Osteoblast (primary cell): ENCODE data around the gene ELK4. TPM values are rescaled to one million over a fixed set of nuclear protein-coding genes. Genes with fewer than 3 reads are reported as not detected.
A peak's percentile ranks its signal among the peaks of the same experiment; 100 is the strongest.

Source experiments
- DNase-seq: peaks from one replicate; pipeline ENCODE4 v3.0.0; 2011; ENCODE audit warnings: low spot score, mixed read lengths; ENCODE audit not compliant: insufficient read length; ENCODE audit errors: missing footprints
- H2AFZ ChIP-seq: 2 replicates; pipeline ENCODE4 v1.6.0; 2011; ENCODE audit warnings: mild to moderate bottlenecking, low read length
- H3K27ac ChIP-seq: 2 replicates; pipeline ENCODE4 v1.5.1; 2011; ENCODE audit warnings: mild to moderate bottlenecking, low read depth, low read length, moderate library complexity
- H3K27me3 ChIP-seq: 2 replicates; pipeline ENCODE4 v1.6.0; 2012; ENCODE audit warnings: mild to moderate bottlenecking, control low read depth, inconsistent platforms, low read length, moderate library complexity; ENCODE audit not compliant: insufficient read depth
- H3K36me3 ChIP-seq: 2 replicates; pipeline ENCODE4 v1.5.1; 2011; ENCODE audit warnings: mild to moderate bottlenecking, low read length, control low read depth, moderate library complexity; ENCODE audit not compliant: insufficient read depth
- H3K4me1 ChIP-seq: 2 replicates; pipeline ENCODE4 v1.5.1; 2011; ENCODE audit warnings: mild to moderate bottlenecking, low read length, control low read depth, moderate library complexity; ENCODE audit not compliant: insufficient read depth
- H3K4me2 ChIP-seq: 2 replicates; pipeline ENCODE4 v1.6.0; 2011; ENCODE audit warnings: mild to moderate bottlenecking, low read length; ENCODE audit not compliant: insufficient read depth
- H3K4me3 ChIP-seq: fragments of 200-600 bp; sonication (generic); 3 replicates; pipeline ENCODE4 v1.5.1; 2012; ENCODE audit warnings: mild to moderate bottlenecking, low read length, inconsistent platforms; ENCODE audit not compliant: insufficient read depth
- H3K79me2 ChIP-seq: 2 replicates; pipeline ENCODE4 v1.6.0; 2012; ENCODE audit warnings: mild to moderate bottlenecking, low read length, control low read depth, inconsistent platforms; ENCODE audit not compliant: insufficient read depth
- H3K9me3 ChIP-seq: 2 replicates; pipeline ENCODE4 v1.5.1; 2011; ENCODE audit warnings: low read depth, low read length, control low read depth
- H4K20me1 ChIP-seq: 2 replicates; pipeline ENCODE4 v1.6.0; 2012; ENCODE audit warnings: mild to moderate bottlenecking, low read length, control low read depth; ENCODE audit not compliant: insufficient read depth
- CTCF ChIP-seq: IDR thresholded peaks from 2 replicates; pipeline ENCODE4 v1.5.1; 2011; ENCODE audit warnings: mild to moderate bottlenecking, low read depth, low read length, moderate library complexity; ENCODE audit errors: extremely low read depth
- total RNA-seq: library from RNA; depleted of rRNA; stranded (reverse); fragments of >200 nt; gene quantifications from 2 replicates; pipeline ENCODE4 v1.2.3, GENCODE V29; 2012

Gene ELK4
- total RNA-seq, 1 donor = 27.1 TPM

GRCh38 chr1:205568469-205569361 is 63.1 kb downstream of the ELK4 start:
- H3K79me2 ChIP-seq = no peaks in the 10 kb centered on the region
- peaks cover 75% of the 10 kb centered on the region for H3K27me3 ChIP-seq
- H3K4me3 ChIP-seq = no peak overlapping the region
- H2AFZ ChIP-seq = no peak overlapping the region
- no peaks in the 10 kb centered on the region for H3K4me1 ChIP-seq
- H3K4me2 ChIP-seq = no peak overlapping the region
- TF ChIP-seq CTCF = no peak
- DNase-seq = peak; percentile 88
- H4K20me1 ChIP-seq = no peaks in the 10 kb centered on the region
- no peaks in the 10 kb centered on the region for H3K36me3 ChIP-seq
- H3K27ac ChIP-seq = no peak overlapping the region
- H3K9me3 ChIP-seq = no peaks in the 10 kb centered on the region

GRCh38 chr1:205568135-205568468 is 63.7 kb downstream of the ELK4 start:
- Histone ChIP-seq H3K27me3 (peaks cover 77% of the 10 kb centered on the region), H3K4me3 (no peak overlapping the region), H4K20me1 (no peaks in the 10 kb centered on the region), H3K36me3 (no peaks in the 10 kb centered on the region), H3K27ac (no peak overlapping the region), H2AFZ (no peak overlapping the region), H3K79me2 (no peaks in the 10 kb centered on the region), H3K9me3 (no peaks in the 10 kb centered on the region), H3K4me2 (no peak overlapping the region), H3K4me1 (no peaks in the 10 kb centered on the region)
- TF ChIP-seq CTCF = no peak
- DNase-seq = no peak

GRCh38 chr1:205567716-205568115 is 64.1 kb downstream of the ELK4 start:
- H3K79me2 ChIP-seq = no peaks in the 10 kb centered on the region
- no peak for TF ChIP-seq CTCF

GRCh38 chr1:205565799-205566198 is 66.0 kb downstream of the ELK4 start:
- H4K20me1 ChIP-seq = no peaks in the 10 kb centered on the region
- H3K27ac ChIP-seq = no peak overlapping the region
- no peak overlapping the region for H3K4me3 ChIP-seq
- H3K36me3 ChIP-seq = no peaks in the 10 kb centered on the region
- H3K79me2 ChIP-seq = no peaks in the 10 kb centered on the region
- no peak overlapping the region for H3K4me2 ChIP-seq
- no peaks in the 10 kb centered on the region for H3K4me1 ChIP-seq
- H3K9me3 ChIP-seq = no peaks in the 10 kb centered on the region
- H3K27me3 ChIP-seq = peaks cover 62% of the 10 kb centered on the region
- no peak overlapping the region for H2AFZ ChIP-seq
- DNase-seq = no peak
- TF ChIP-seq CTCF = no peak

More at GRCh38 chr1:205567716-205568115, 64.1 kb downstream of the ELK4 start:
- H3K36me3 ChIP-seq = no peaks in the 10 kb centered on the region
- no peaks in the 10 kb centered on the region for H3K4me1 ChIP-seq
- H2AFZ ChIP-seq = no peak overlapping the region
- no peak overlapping the region for H3K4me3 ChIP-seq
- H3K9me3 ChIP-seq = no peaks in the 10 kb centered on the region
- DNase-seq = no peak
- H3K27ac ChIP-seq = no peak overlapping the region
- no peaks in the 10 kb centered on the region for H4K20me1 ChIP-seq
- no peak overlapping the region for H3K4me2 ChIP-seq
- peaks cover 78% of the 10 kb centered on the region for H3K27me3 ChIP-seq
